HCT116 (cell line): ENCODE data around the gene FAM181B. TPM values are rescaled to one million over a fixed set of nuclear protein-coding genes. Genes with fewer than 3 reads are reported as not detected.

Experiments used
- ATAC-seq: fragments of 200-7000 bp; cut with Tn5 transposase; 2 replicates; pipeline ENCODE4 v1.9.1; 2020; ENCODE audit warnings: mild to moderate bottlenecking, moderate library complexity
- BruUV-seq: library from RNA; stranded (reverse); fragments of 400-500 nt; replicated peaks from 2 replicates; lab custom pipeline; 2021; lab: Mats Ljungman, UMichigan
- CTCF ChIA-PET: fragments of 300-600 bp; sonication (Branson Sonifier 250); formaldehyde crosslinking; loops from one replicate; lab custom pipeline; 2021; ENCODE audit warnings: antibody characterized with exemption; lab: Charles Lee
- POLR2A ChIA-PET: fragments of 300-600, 350-600 bp; sonication (Branson Sonifier 250); formaldehyde crosslinking; loops from one replicate; lab custom pipeline; 2021; ENCODE audit warnings: antibody characterized with exemption; lab: Charles Lee
- RAD21 ChIA-PET, 2 experiments: fragments of 300-600 bp; sonication (Branson Sonifier 250); formaldehyde crosslinking; loops; one replicate each; lab custom pipeline; 2023; ENCODE audit warnings: low total read pairs in 2 of 2; ENCODE audit not compliant: uncharacterized antibody in 2 of 2, unreplicated experiment in 2 of 2, low non-redundant PET in 1 of 2; lab: Charles Lee
- DNase-seq: peaks from one replicate; pipeline ENCODE4 v3.0.0-alpha.2; 2010; ENCODE audit warnings: low read depth, low spot score
- H2AFZ ChIP-seq: fragments of 200-600 bp; shearing (Covaris generic), sonication (generic); 2 replicates; pipeline ENCODE4 v1.6.1; 2017; ENCODE audit warnings: low read depth, mixed run types, mixed read lengths, antibody characterized with exemption, low read length; ENCODE audit not compliant: poor library complexity, severe bottlenecking
- H3K27ac ChIP-seq: 2 replicates; pipeline ENCODE4 v1.5.1; 2012; ENCODE audit warnings: low read depth, low read length
- H3K27me3 ChIP-seq: fragments of 200-600 bp; sonication (generic); 2 replicates; pipeline ENCODE4 v1.6.1; 2016; ENCODE audit warnings: mixed run types, low read length, mixed read lengths; ENCODE audit not compliant: insufficient read depth
- H3K36me3 ChIP-seq, 2 experiments: fragments of 200-500 bp in 1 of 2; fragments of 200-600 bp in 1 of 2; sonication (Bioruptor generic) in 1 of 2; sonication (generic) in 1 of 2; 2 replicates each; pipeline versions ENCODE4 v1.5.1 to v1.6.1; 2014 to 2016; ENCODE audit warnings: low read length in 2 of 2, inconsistent platforms in 1 of 2, mixed read lengths in 1 of 2, mixed run types in 1 of 2; ENCODE audit not compliant: insufficient read depth in 2 of 2, control insufficient read depth in 1 of 2
- H3K4me1 ChIP-seq, 2 experiments: fragments of 200-600 bp in 1 of 2; sonication (generic) in 1 of 2; 2 replicates each; pipeline versions ENCODE4 v1.5.1 to v1.6.1; 2012 to 2017; ENCODE audit warnings: low read length in 2 of 2, inconsistent platforms in 1 of 2, mild to moderate bottlenecking in 1 of 2, mixed read lengths in 1 of 2, mixed run types in 1 of 2, moderate library complexity in 1 of 2; ENCODE audit not compliant: insufficient read depth in 2 of 2, control insufficient read depth in 1 of 2
- H3K4me2 ChIP-seq: fragments of 200-600 bp; sonication (generic); 2 replicates; pipeline ENCODE4 v1.6.1; 2017; ENCODE audit warnings: mixed run types, low read length, mixed read lengths
- H3K4me3 ChIP-seq, 2 experiments: fragments of 200-600 bp in 1 of 2; sonication (generic) in 1 of 2; replicated peaks in 1 of 2; 2 replicates each; pipeline ENCODE4 v1.5.1; 2011 to 2016; ENCODE audit warnings: low read length in 2 of 2, control low read depth in 1 of 2, low read depth in 1 of 2, mild to moderate bottlenecking in 1 of 2, mixed read lengths in 1 of 2, mixed run types in 1 of 2
- H3K79me2 ChIP-seq: fragments of 200-600 bp; sonication (generic); 2 replicates; pipeline ENCODE4 v1.6.1; 2017; ENCODE audit warnings: mild to moderate bottlenecking, mixed run types, low read length, moderate library complexity, mixed read lengths; ENCODE audit not compliant: insufficient read depth
- H3K9ac ChIP-seq: fragments of 200-600 bp; sonication (generic); 2 replicates; pipeline ENCODE4 v1.6.1; 2016; ENCODE audit warnings: low read length, mixed read lengths
- H3K9me2 ChIP-seq: fragments of 200-600 bp; sonication (generic), shearing (Covaris generic); 2 replicates; pipeline ENCODE4 v1.6.1; 2017; ENCODE audit warnings: mixed run types, mild to moderate bottlenecking, moderate library complexity; ENCODE audit not compliant: insufficient read depth
- H3K9me3 ChIP-seq, 2 experiments: fragments of 200-500 bp in 1 of 2; fragments of 200-600 bp in 1 of 2; sonication (Bioruptor generic) in 1 of 2; sonication (generic) in 1 of 2; 2 replicates each; pipeline ENCODE4 v1.6.1; 2014 to 2017; ENCODE audit warnings: low read length in 2 of 2, mixed read lengths in 2 of 2, inconsistent platforms in 1 of 2, low read depth in 1 of 2, mild to moderate bottlenecking in 1 of 2, mixed run types in 1 of 2, moderate library complexity in 1 of 2; ENCODE audit not compliant: control insufficient read depth in 1 of 2, insufficient read depth in 1 of 2
- H4K20me1 ChIP-seq: fragments of 200-600 bp; sonication (generic), shearing (Covaris generic); 2 replicates; pipeline ENCODE4 v1.6.1; 2017; ENCODE audit warnings: mixed run types, mild to moderate bottlenecking, moderate library complexity; ENCODE audit not compliant: insufficient read depth
- CTCF ChIP-seq, 3 experiments: fragments of 200-600 bp in 1 of 3; sonication (generic) in 1 of 3; IDR thresholded peaks in 2 of 3; conservative IDR thresholded peaks in 1 of 3; 2 replicates each; pipeline ENCODE4 v1.5.1; 2012 to 2017; ENCODE audit warnings: low read depth in 2 of 3, low read length in 2 of 3, antibody characterized with exemption in 1 of 3, borderline replicate concordance in 1 of 3, control low read depth in 1 of 3, mild to moderate bottlenecking in 1 of 3, mixed read lengths in 1 of 3, mixed run types in 1 of 3, moderate library complexity in 1 of 3; ENCODE audit not compliant: insufficient read depth in 1 of 3
- EGR1 ChIP-seq: IDR thresholded peaks from 2 replicates; pipeline ENCODE4 v1.6.1; 2012; ENCODE audit warnings: low read depth
- ELF1 ChIP-seq: IDR thresholded peaks from 2 replicates; pipeline ENCODE4 v1.6.1; 2012; ENCODE audit warnings: low read depth, borderline replicate concordance
- EZH2 ChIP-seq: fragments of 200-600 bp; sonication (generic); IDR thresholded peaks from 2 replicates; pipeline ENCODE4 v1.6.1; 2017; ENCODE audit warnings: antibody characterized with exemption, mixed run types
- EZH2phosphoT487 ChIP-seq: fragments of 200-600 bp; IDR thresholded peaks from 2 replicates; pipeline ENCODE4 v1.6.1; 2018; ENCODE audit warnings: antibody characterized with exemption, borderline replicate concordance
- FOSL1 ChIP-seq: IDR thresholded peaks from 2 replicates; pipeline ENCODE4 v1.6.1; 2012; ENCODE audit warnings: low read depth
- JUND ChIP-seq: IDR thresholded peaks from 2 replicates; pipeline ENCODE4 v1.6.1; 2012
- POLR2A ChIP-seq: IDR thresholded peaks from 2 replicates; pipeline ENCODE4 v1.7.0; 2011; ENCODE audit warnings: borderline replicate concordance; ENCODE audit not compliant: insufficient read depth, insufficient read length; ENCODE audit errors: extremely low read depth
- POLR2AphosphoS5 ChIP-seq: IDR thresholded peaks from 2 replicates; pipeline ENCODE4 v1.6.1; 2011; ENCODE audit warnings: mild to moderate bottlenecking, low read depth, low read length, moderate library complexity
- SIN3A ChIP-seq: IDR thresholded peaks from 2 replicates; pipeline ENCODE4 v1.6.1; 2012; ENCODE audit warnings: low read depth
- SRF ChIP-seq: IDR thresholded peaks from 2 replicates; pipeline ENCODE4 v1.6.1; 2012; ENCODE audit warnings: low read depth
- TCF7L2 ChIP-seq: IDR thresholded peaks from 2 replicates; pipeline ENCODE4 v1.7.0; 2011; ENCODE audit warnings: borderline replicate concordance, inconsistent platforms; ENCODE audit not compliant: insufficient read depth, insufficient read length; ENCODE audit errors: extremely low read depth
- ZBTB33 ChIP-seq: IDR thresholded peaks from 2 replicates; pipeline ENCODE4 v1.6.1; 2011; ENCODE audit warnings: mild to moderate bottlenecking, low read length, moderate library complexity; ENCODE audit not compliant: insufficient replicate concordance; ENCODE audit errors: extremely low read depth
- ZNF274 ChIP-seq: fragments of 200-500 bp; sonication (Bioruptor generic); IDR thresholded peaks from 2 replicates; pipeline ENCODE4 v1.6.1; 2014; ENCODE audit warnings: mild to moderate bottlenecking, low read depth, low read length, inconsistent platforms
- intact Hi-C: fragments of 100-400 bp; cut with micrococcal nuclease; formaldehyde crosslinking; loops from 2 replicates; pipeline ENCODE4 v1.10.0; 2022
- total RNA-seq: library from RNA; stranded (reverse); gene quantifications from one replicate; pipeline ENCODE4 v1.2.1, GENCODE V29; 2021; ENCODE audit not compliant: unreplicated experiment

Gene FAM181B
- total RNA-seq, 1 experiment from 2014 or later: not detected

GRCh38 chr11:82711648-82712047, 22.0 kb downstream of the FAM181B start (continued):
- TF ChIP-seq ELF1: no peak
- no peak for TF ChIP-seq TCF7L2
- TF ChIP-seq, all 23 proteins: peak for 0

- Histone ChIP-seq H3K27ac (no peak overlapping the region), H3K4me2 (no peak overlapping the region), H2AFZ (no peak overlapping the region), H3K9me3 (no peaks in the 10 kb centered on the region), H3K36me3 (no peaks in the 10 kb centered on the region), H3K79me2 (no peaks in the 10 kb centered on the region), H4K20me1 (no peaks in the 10 kb centered on the region), H3K9ac (no peak overlapping the region), H3K4me3 (no peak overlapping the region), H3K27me3 (0 out of 2 replicates have a peak, but pooled peaks cover 4% of the 10 kb centered on the region), H3K9me2 (no peaks in the 10 kb centered on the region), H3K4me1 (no peaks in the 10 kb centered on the region)
- ATAC-seq: no peak
- TF ChIP-seq ZNF274 (no peak), FOSL1 (no peak), POLR2A (no peak), ELF1 (no peak), SIN3A (no peak), SRF (no peak), EZH2phosphoT487 (no peak), EZH2 (no peak), CTCF (IDR thresholded peaks at IDR 0.05 in 2 of 3, conservative IDR thresholded peaks at IDR 0.05 in 1 of 3; ENCODE audit: borderline replicate concordance in 1 of 3, insufficient read depth in 1 of 3, low read depth in 2 of 3, low read length in 2 of 3) (no peak), JUND (no peak), POLR2AphosphoS5 (no peak), TCF7L2 (no peak), EGR1 (no peak), ZBTB33 (no peak)
- no TSS peak for BruUV-seq
- ChIA-PET CTCF (no interaction called here), RAD21 (no interaction called here), POLR2A (no interaction called here)
- intact Hi-C loops: no loop called here
- no peak for DNase-seq
These were observed 29.9 kb downstream of the FAM181B start for GRCh38 chr11:82703796-82704195.
